ENCODE measurements around the gene C16orf74. TPM values are rescaled to one million over a fixed set of nuclear protein-coding genes. Genes with fewer than 3 reads are reported as not detected.

Gene C16orf74
- total RNA-seq, 1 donor from 2014 or later: 4.7 TPM

GRCh38 chr16:85733155-85733838 is 17.6 kb downstream of the C16orf74 start:
- Histone ChIP-seq H4K20me1 (ENCODE audit: insufficient read depth, low read length) (peaks cover 3% of the 10 kb centered on the region), H3K27ac (ENCODE audit: low read depth, low read length) (no peak overlapping the region), H2AFZ (ENCODE audit: low read depth, low read length) (no peak overlapping the region), H3K4me1 (ENCODE audit: insufficient read depth, low read length) (peaks cover 8% of the 10 kb centered on the region), H3K9me3 (ENCODE audit: insufficient read depth, low read depth, low read length) (no peaks in the 10 kb centered on the region), H3K4me2 (ENCODE audit: low read length) (no peak overlapping the region), H3K79me2 (ENCODE audit: insufficient read depth, low read length) (no peaks in the 10 kb centered on the region), H3K4me3 (ENCODE audit: insufficient read depth, low read depth, low read length) (no peak overlapping the region), H3K9ac (ENCODE audit: low read length) (no peak overlapping the region), H3K36me3 (ENCODE audit: insufficient read depth, low read length) (no peaks in the 10 kb centered on the region), H3K27me3 (ENCODE audit: insufficient read depth, low read length) (no peaks in the 10 kb centered on the region)
- H3K9me3 Mint-ChIP-seq (ENCODE audit: unreplicated experiment): no peaks in the 10 kb centered on the region
- no peaks in the 10 kb centered on the region for H3K27me3 Mint-ChIP-seq (ENCODE audit: low read depth, unreplicated experiment)
- DNase-seq (ENCODE audit: low read depth): no peak
- FAIRE-seq: no peak
- peaks cover 5% of the 10 kb centered on the region for H3K36me3 Mint-ChIP-seq (ENCODE audit: low read depth, unreplicated experiment)
- TF ChIP-seq, protein P1, sequence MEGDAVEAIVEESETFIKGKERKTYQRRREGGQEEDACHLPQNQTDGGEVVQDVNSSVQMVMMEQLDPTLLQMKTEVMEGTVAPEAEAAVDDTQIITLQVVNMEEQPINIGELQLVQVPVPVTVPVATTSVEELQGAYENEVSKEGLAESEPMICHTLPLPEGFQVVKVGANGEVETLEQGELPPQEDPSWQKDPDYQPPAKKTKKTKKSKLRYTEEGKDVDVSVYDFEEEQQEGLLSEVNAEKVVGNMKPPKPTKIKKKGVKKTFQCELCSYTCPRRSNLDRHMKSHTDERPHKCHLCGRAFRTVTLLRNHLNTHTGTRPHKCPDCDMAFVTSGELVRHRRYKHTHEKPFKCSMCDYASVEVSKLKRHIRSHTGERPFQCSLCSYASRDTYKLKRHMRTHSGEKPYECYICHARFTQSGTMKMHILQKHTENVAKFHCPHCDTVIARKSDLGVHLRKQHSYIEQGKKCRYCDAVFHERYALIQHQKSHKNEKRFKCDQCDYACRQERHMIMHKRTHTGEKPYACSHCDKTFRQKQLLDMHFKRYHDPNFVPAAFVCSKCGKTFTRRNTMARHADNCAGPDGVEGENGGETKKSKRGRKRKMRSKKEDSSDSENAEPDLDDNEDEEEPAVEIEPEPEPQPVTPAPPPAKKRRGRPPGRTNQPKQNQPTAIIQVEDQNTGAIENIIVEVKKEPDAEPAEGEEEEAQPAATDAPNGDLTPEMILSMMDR (IDR thresholded peaks at IDR 0.05; ENCODE audit: insufficient read depth, low read depth, low read length): no peak
- no peak for TF ChIP-seq EZH2 (IDR thresholded peaks at IDR 0.05; ENCODE audit: insufficient read depth, low read length)
- H3K4me3 Mint-ChIP-seq (ENCODE audit: unreplicated experiment): no peak overlapping the region
- H3K27ac Mint-ChIP-seq (ENCODE audit: unreplicated experiment): no peak overlapping the region
- no peaks in the 10 kb centered on the region for H3K4me1 Mint-ChIP-seq (ENCODE audit: low read depth, unreplicated experiment)

- FAIRE-seq (no peak), DNase-seq (ENCODE audit: low read depth) (no peak)
- Mint-ChIP-seq H3K4me1 (ENCODE audit: low read depth, unreplicated experiment) (no peaks in the 10 kb centered on the region), H3K27ac (ENCODE audit: unreplicated experiment) (no peak overlapping the region), H3K36me3 (ENCODE audit: low read depth, unreplicated experiment) (peaks cover 7% of the 10 kb centered on the region), H3K9me3 (ENCODE audit: unreplicated experiment) (no peaks in the 10 kb centered on the region), H3K4me3 (ENCODE audit: unreplicated experiment) (peak overlapping the region; percentile 20), H3K27me3 (ENCODE audit: low read depth, unreplicated experiment) (peaks cover 7% of the 10 kb centered on the region)
- Histone ChIP-seq H2AFZ (ENCODE audit: low read depth, low read length) (no peak overlapping the region), H3K36me3 (ENCODE audit: insufficient read depth, low read length) (no peaks in the 10 kb centered on the region), H3K4me1 (ENCODE audit: insufficient read depth, low read length) (peaks cover 8% of the 10 kb centered on the region), H3K4me3 (ENCODE audit: insufficient read depth, low read depth, low read length) (no peak overlapping the region), H3K79me2 (ENCODE audit: insufficient read depth, low read length) (no peaks in the 10 kb centered on the region), H3K27me3 (ENCODE audit: insufficient read depth, low read length) (no peaks in the 10 kb centered on the region), H3K9ac (ENCODE audit: low read length) (no peak overlapping the region), H4K20me1 (ENCODE audit: insufficient read depth, low read length) (peaks cover 3% of the 10 kb centered on the region), H3K9me3 (ENCODE audit: insufficient read depth, low read depth, low read length) (no peaks in the 10 kb centered on the region), H3K4me2 (ENCODE audit: low read length) (no peak overlapping the region), H3K27ac (ENCODE audit: low read depth, low read length) (no peak overlapping the region)
- TF ChIP-seq, protein P1 (IDR thresholded peaks at IDR 0.05; ENCODE audit: insufficient read depth, low read depth, low read length): no peak
- TF ChIP-seq EZH2 (IDR thresholded peaks at IDR 0.05; ENCODE audit: insufficient read depth, low read length): no peak
Measured at GRCh38 chr16:85731179-85731578, 19.7 kb downstream of the C16orf74 start.

- Mint-ChIP-seq H3K27me3 (ENCODE audit: low read depth, unreplicated experiment) (peaks cover 12% of the 10 kb centered on the region), H3K4me1 (ENCODE audit: low read depth, unreplicated experiment) (no peaks in the 10 kb centered on the region), H3K36me3 (ENCODE audit: low read depth, unreplicated experiment) (peaks cover 11% of the 10 kb centered on the region), H3K27ac (ENCODE audit: unreplicated experiment) (no peak overlapping the region), H3K4me3 (ENCODE audit: unreplicated experiment) (no peak overlapping the region), H3K9me3 (ENCODE audit: unreplicated experiment) (peaks cover 3% of the 10 kb centered on the region)
- TF ChIP-seq, protein P1 (IDR thresholded peaks at IDR 0.05; ENCODE audit: insufficient read depth, low read depth, low read length): no peak
- no peak for TF ChIP-seq EZH2 (IDR thresholded peaks at IDR 0.05; ENCODE audit: insufficient read depth, low read length)
- FAIRE-seq (no peak), DNase-seq (ENCODE audit: low read depth) (no peak)
- Histone ChIP-seq H3K4me1 (ENCODE audit: insufficient read depth, low read length) (peaks cover 8% of the 10 kb centered on the region), H3K4me2 (ENCODE audit: low read length) (no peak overlapping the region), H3K79me2 (ENCODE audit: insufficient read depth, low read length) (no peaks in the 10 kb centered on the region), H4K20me1 (ENCODE audit: insufficient read depth, low read length) (peaks cover 3% of the 10 kb centered on the region), H3K27me3 (ENCODE audit: insufficient read depth, low read length) (no peaks in the 10 kb centered on the region), H3K27ac (ENCODE audit: low read depth, low read length) (no peak overlapping the region), H3K4me3 (ENCODE audit: insufficient read depth, low read depth, low read length) (no peak overlapping the region), H3K9me3 (ENCODE audit: insufficient read depth, low read depth, low read length) (no peaks in the 10 kb centered on the region), H3K9ac (ENCODE audit: low read length) (no peak overlapping the region), H2AFZ (ENCODE audit: low read depth, low read length) (no peak overlapping the region), H3K36me3 (ENCODE audit: insufficient read depth, low read length) (no peaks in the 10 kb centered on the region)
Measured at GRCh38 chr16:85730186-85730465, 20.8 kb downstream of the C16orf74 start.
